ENCODE measurements around the gene KRTAP9-3. TPM values are rescaled to one million over a fixed set of nuclear protein-coding genes. Genes with fewer than 3 reads are reported as not detected.
"Not testable (repeated sequence)": the region's sequence is repeated elsewhere in the genome, so short reads cannot be mapped to it uniquely, and the experiment has no call there.

KRTAP9-3 gene
- total and polyA plus RNA-seq, 8 donors = not detected

DNA sequence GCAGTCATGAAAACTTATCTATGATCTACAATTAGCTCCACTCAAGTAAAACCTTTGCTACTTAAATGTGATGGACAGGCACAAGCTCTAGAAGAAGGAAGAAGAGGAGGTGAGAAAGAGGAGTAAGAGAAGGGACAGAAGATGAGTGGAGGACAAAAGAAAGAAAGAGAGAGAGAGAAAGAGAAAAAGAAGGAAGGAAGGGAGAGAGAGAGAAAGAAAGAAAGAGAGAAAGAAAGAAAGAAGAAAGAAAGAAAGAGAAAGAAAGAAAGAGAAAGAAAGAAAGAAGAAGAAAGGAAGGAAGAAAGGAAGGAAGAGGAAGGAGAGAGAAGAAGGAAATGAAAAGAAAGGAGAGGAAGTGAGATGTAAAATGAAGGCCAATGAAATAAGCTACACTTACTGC lies 2.2 kb upstream of the KRTAP9-3 start:
- Histone ChIP-seq H3K27me3 (peaks cover 0 to 16% (median 11%) of the 10 kb centered on the region in 3 donors), H3K9me3 (no peaks in the 10 kb centered on the region), H3K27ac (no peak overlapping the region), H3K4me3 (no peak overlapping the region), H3K36me3 (no peaks in the 10 kb centered on the region), H3K4me1 (no peaks in the 10 kb centered on the region)
- DNase-seq = no peak
- TF ChIP-seq POLR2A (IDR thresholded peaks at IDR 0.05) = no peak
- TF ChIP-seq POLR2AphosphoS5 (IDR thresholded peaks at IDR 0.05) = no peak
- no peak for TF ChIP-seq EP300 (IDR thresholded peaks at IDR 0.05)
- no peak for TF ChIP-seq CTCF (IDR thresholded peaks at IDR 0.05)
- intact Hi-C loops (cut with DNase I; ENCODE audit: low total_unique reads) = no loop called here

DNA sequence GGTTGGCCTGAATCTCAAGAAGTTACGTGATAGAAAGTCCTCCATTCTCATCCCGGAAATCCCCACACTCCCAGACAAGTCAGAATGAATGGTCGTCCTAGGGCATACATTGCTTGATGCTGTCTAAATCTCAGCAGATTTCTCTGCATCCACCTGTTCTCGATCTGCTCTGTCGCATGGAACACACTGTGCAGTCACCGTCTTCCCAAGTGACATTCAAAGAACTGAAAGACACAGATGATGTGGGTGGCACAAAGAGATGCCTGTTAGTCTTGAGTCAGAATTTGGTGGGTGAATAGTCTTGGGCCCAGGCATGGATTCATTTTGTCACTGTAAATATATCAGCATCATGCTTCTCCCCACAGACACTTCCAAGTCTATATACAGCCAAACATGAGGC lies 518 bp upstream of the KRTAP9-3 start:
- WGBS, 5 donors = 83 to 91% (median 89%) methylated on average over 6 of the region's 6 CpGs
- no peaks in the 10 kb centered on the region for H3K4me1 ChIP-seq
- intact Hi-C loops (cut with DNase I; ENCODE audit: low total_unique reads) = no loop called here
- H3K4me3 ChIP-seq = no peak overlapping the region
- no peaks in the 10 kb centered on the region for H3K9me3 ChIP-seq
- no peak for DNase-seq
- H3K27ac ChIP-seq = no peak overlapping the region
- peaks cover 0 to 16% (median 11%) of the 10 kb centered on the region in 3 donors for H3K27me3 ChIP-seq
- H3K36me3 ChIP-seq = no peaks in the 10 kb centered on the region
- TF ChIP-seq POLR2AphosphoS5 (IDR thresholded peaks at IDR 0.05) = no peak
- no peak for TF ChIP-seq CTCF (IDR thresholded peaks at IDR 0.05)
- no peak for TF ChIP-seq EP300 (IDR thresholded peaks at IDR 0.05)
- no peak for TF ChIP-seq POLR2A (IDR thresholded peaks at IDR 0.05)

DNA sequence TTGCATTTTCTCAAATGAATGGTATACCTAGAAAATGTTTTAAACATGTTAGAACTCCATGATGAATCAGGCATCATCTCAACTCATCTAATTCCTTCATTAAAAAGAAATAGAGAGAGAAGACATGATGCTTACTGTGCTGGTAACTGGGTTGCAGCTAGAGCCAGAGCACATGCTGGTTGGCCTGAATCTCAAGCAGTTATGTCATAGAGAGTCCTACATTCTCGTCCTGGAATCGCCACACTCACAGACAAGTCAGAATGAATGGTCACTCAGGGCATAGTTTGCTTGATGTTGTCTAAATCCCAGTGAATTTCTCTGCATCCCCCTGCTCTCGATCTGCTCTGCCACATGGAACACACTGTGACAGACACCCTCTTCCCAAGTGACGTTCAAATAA lies 4.9 kb downstream of the KRTAP9-3 start:
- H3K4me3 ChIP-seq; H3K36me3 ChIP-seq; H3K27ac ChIP-seq; DNase-seq; intact Hi-C loops (cut with DNase I; ENCODE audit: low total_unique reads); H3K9me3 ChIP-seq; H3K4me1 ChIP-seq: not testable (repeated sequence)
- H3K27me3 ChIP-seq = peaks cover 0 to 27% (median 18%) of the 10 kb centered on the region in 3 donors
- 61 to 77% (median 64%) methylated on average over 4 of the region's 4 CpGs for WGBS, 5 donors

- DNase-seq; H3K4me3 ChIP-seq; intact Hi-C loops (cut with DNase I; ENCODE audit: low total_unique reads); H3K36me3 ChIP-seq; H3K27ac ChIP-seq; H3K9me3 ChIP-seq; H3K4me1 ChIP-seq: not testable (repeated sequence)
- 35 to 47% (median 40%) methylated on average over 3 of the region's 3 CpGs for WGBS, 5 donors
- peaks cover 0 to 18% (median 11%) of the 10 kb centered on the region in 3 donors for H3K27me3 ChIP-seq
Observed at GRCh38 chr17:41237949-41238437, 5.7 kb downstream of the KRTAP9-3 start, which contains the start of gene KRTAP9-8. Gene KRTAP9-8, plus strand, starts transcription at chr17:41237999. Its CDS starts 53 bp downstream, at chr17:41238052.

- H3K27ac ChIP-seq; intact Hi-C loops (cut with DNase I; ENCODE audit: low total_unique reads); H3K36me3 ChIP-seq; H3K4me3 ChIP-seq; H3K9me3 ChIP-seq; H3K4me1 ChIP-seq; DNase-seq; H3K27me3 ChIP-seq: not testable (repeated sequence)
- 25 to 59% (median 54%) methylated on average over 2 of the region's 2 CpGs for WGBS, 5 donors
Observed at GRCh38 chr17:41246995-41247787, 14.9 kb downstream of the KRTAP9-3 start.

DNA sequence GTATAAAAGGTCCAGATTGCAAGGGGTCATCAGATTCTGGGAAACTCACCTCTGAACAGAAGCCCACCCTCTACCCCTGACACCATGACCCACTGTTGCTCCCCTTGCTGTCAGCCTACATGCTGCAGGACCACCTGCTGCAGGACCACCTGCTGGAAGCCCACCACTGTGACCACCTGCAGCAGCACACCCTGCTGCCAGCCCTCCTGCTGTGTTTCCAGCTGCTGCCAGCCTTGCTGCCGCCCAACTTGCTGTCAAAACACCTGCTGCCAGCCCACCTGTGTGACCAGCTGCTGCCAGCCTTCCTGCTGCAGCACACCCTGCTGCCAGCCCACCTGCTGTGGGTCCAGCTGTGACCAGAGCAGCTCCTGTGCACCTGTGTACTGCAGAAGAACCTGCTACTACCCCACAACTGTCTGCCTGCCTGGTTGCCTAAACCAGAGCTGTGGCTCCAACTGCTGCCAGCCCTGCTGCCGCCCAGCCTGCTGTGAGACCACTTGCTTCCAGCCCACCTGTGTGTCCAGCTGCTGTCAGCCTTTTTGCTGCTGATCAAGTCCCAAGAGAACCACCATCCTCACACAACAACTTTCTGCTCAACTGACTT lies 17.5 kb downstream of the KRTAP9-3 start, which contains the start of gene KRTAP9-4:
TSS of gene KRTAP9-4 (plus strand) at position 51 of the 604 bp plus-strand sequence. CDS start at position 85, 34 bp downstream.
- WGBS, 5 donors = 42 to 85% (median 53%) methylated on average over 1 to 2 of the region's 2 CpGs
- H3K36me3 ChIP-seq; H3K27ac ChIP-seq; DNase-seq; H3K27me3 ChIP-seq; intact Hi-C loops (cut with DNase I; ENCODE audit: low total_unique reads); H3K4me3 ChIP-seq; H3K9me3 ChIP-seq; H3K4me1 ChIP-seq: not testable (repeated sequence)
